Measurements from ENCODE around the gene LILRB1. TPM values are rescaled to one million over a fixed set of nuclear protein-coding genes. Genes with fewer than 3 reads are reported as not detected.

The LILRB1 gene
- total and polyA plus RNA-seq, 2 donors (not counting 1 experiment from before 2014, with no cell fraction given), result not detected

- DNase-seq (ENCODE audit: low read depth in 2 of 2), result no peak
- no peak overlapping the region for H2AFZ ChIP-seq (ENCODE audit: low read length)
- H3K27me3 ChIP-seq (ENCODE audit: control insufficient read depth, insufficient read depth, low read length), result no peaks in the 10 kb centered on the region
- H3K4me2 ChIP-seq (ENCODE audit: extremely low read depth, insufficient read depth, low read length), result no peak overlapping the region
- no peak overlapping the region for H3K4me3 ChIP-seq (replicated peaks in 1 of 4; ENCODE audit: control extremely low read depth in 1 of 4, insufficient read depth in 1 of 4, low read depth in 3 of 4, low read length in 4 of 4)
- no peaks in the 10 kb centered on the region for H3K4me1 ChIP-seq (ENCODE audit: control insufficient read depth, extremely low read depth, insufficient read depth, low read length)
- no peaks in the 10 kb centered on the region for H3K9me3 ChIP-seq (ENCODE audit: control insufficient read depth, insufficient read depth, low read depth, low read length)
- no peaks in the 10 kb centered on the region for H3K79me2 ChIP-seq (ENCODE audit: control insufficient read depth, insufficient read depth, low read length)
- H3K36me3 ChIP-seq (ENCODE audit: control insufficient read depth, insufficient read depth, low read length), result no peaks in the 10 kb centered on the region
- no peak overlapping the region for H3K27ac ChIP-seq (ENCODE audit: insufficient read depth, low read length)
- no peak overlapping the region for H3K9ac ChIP-seq (ENCODE audit: insufficient read depth, low read length)
- no peaks in the 10 kb centered on the region for H4K20me1 ChIP-seq (ENCODE audit: control insufficient read depth, extremely low read depth, insufficient read depth, low read length)
- TF ChIP-seq CTCF (conservative IDR thresholded peaks at IDR 0.05 in 1 of 2, IDR thresholded peaks at IDR 0.05 in 1 of 2; ENCODE audit: low read depth in 1 of 2, low read length in 2 of 2), result no peak
- TF ChIP-seq EZH2 (IDR thresholded peaks at IDR 0.05; ENCODE audit: low read length, missing control alignments), result no peak
These were observed 17.9 kb upstream of the LILRB1 start for GRCh38 chr19:54612428-54612827.

GRCh38 chr19:54614726-54615125 is 15.6 kb upstream of the LILRB1 start:
- DNase-seq (ENCODE audit: low read depth in 2 of 2), result no peak
- Histone ChIP-seq H3K4me2 (ENCODE audit: extremely low read depth, insufficient read depth, low read length) (no peak overlapping the region), H3K9me3 (ENCODE audit: control insufficient read depth, insufficient read depth, low read depth, low read length) (no peaks in the 10 kb centered on the region), H4K20me1 (ENCODE audit: control insufficient read depth, extremely low read depth, insufficient read depth, low read length) (no peaks in the 10 kb centered on the region), H3K27ac (ENCODE audit: insufficient read depth, low read length) (no peak overlapping the region), H3K9ac (ENCODE audit: insufficient read depth, low read length) (no peak overlapping the region), H3K36me3 (ENCODE audit: control insufficient read depth, insufficient read depth, low read length) (no peaks in the 10 kb centered on the region), H2AFZ (ENCODE audit: low read length) (no peak overlapping the region), H3K79me2 (ENCODE audit: control insufficient read depth, insufficient read depth, low read length) (no peaks in the 10 kb centered on the region), H3K27me3 (ENCODE audit: control insufficient read depth, insufficient read depth, low read length) (no peaks in the 10 kb centered on the region), H3K4me1 (ENCODE audit: control insufficient read depth, extremely low read depth, insufficient read depth, low read length) (no peaks in the 10 kb centered on the region), H3K4me3 (replicated peaks in 1 of 4; ENCODE audit: control extremely low read depth in 1 of 4, insufficient read depth in 1 of 4, low read depth in 3 of 4, low read length in 4 of 4) (no peak overlapping the region)
- TF ChIP-seq EZH2 (IDR thresholded peaks at IDR 0.05; ENCODE audit: low read length, missing control alignments), result no peak
- TF ChIP-seq CTCF (conservative IDR thresholded peaks at IDR 0.05 in 1 of 2, IDR thresholded peaks at IDR 0.05 in 1 of 2; ENCODE audit: low read depth in 1 of 2, low read length in 2 of 2), result no peak

GRCh38 chr19:54616057-54616456 is 14.2 kb upstream of the LILRB1 start:
- no peak overlapping the region for H3K4me2 ChIP-seq (ENCODE audit: extremely low read depth, insufficient read depth, low read length)
- H3K36me3 ChIP-seq (ENCODE audit: control insufficient read depth, insufficient read depth, low read length), result no peaks in the 10 kb centered on the region
- H3K9me3 ChIP-seq (ENCODE audit: control insufficient read depth, insufficient read depth, low read depth, low read length), result no peaks in the 10 kb centered on the region
- H3K79me2 ChIP-seq (ENCODE audit: control insufficient read depth, insufficient read depth, low read length), result no peaks in the 10 kb centered on the region
- no peaks in the 10 kb centered on the region for H4K20me1 ChIP-seq (ENCODE audit: control insufficient read depth, extremely low read depth, insufficient read depth, low read length)
- no peaks in the 10 kb centered on the region for H3K27me3 ChIP-seq (ENCODE audit: control insufficient read depth, insufficient read depth, low read length)
- no peak overlapping the region for H2AFZ ChIP-seq (ENCODE audit: low read length)
- DNase-seq (ENCODE audit: low read depth in 2 of 2), result no peak
- H3K4me3 ChIP-seq (replicated peaks in 1 of 4; ENCODE audit: control extremely low read depth in 1 of 4, insufficient read depth in 1 of 4, low read depth in 3 of 4, low read length in 4 of 4), result no peak overlapping the region
- no peak overlapping the region for H3K9ac ChIP-seq (ENCODE audit: insufficient read depth, low read length)
- no peak overlapping the region for H3K27ac ChIP-seq (ENCODE audit: insufficient read depth, low read length)
- no peaks in the 10 kb centered on the region for H3K4me1 ChIP-seq (ENCODE audit: control insufficient read depth, extremely low read depth, insufficient read depth, low read length)
- TF ChIP-seq CTCF (conservative IDR thresholded peaks at IDR 0.05 in 1 of 2, IDR thresholded peaks at IDR 0.05 in 1 of 2; ENCODE audit: low read depth in 1 of 2, low read length in 2 of 2) (no peak), EZH2 (IDR thresholded peaks at IDR 0.05; ENCODE audit: low read length, missing control alignments) (no peak)
